ENCODE data around the gene EVL.
"Not testable (repeated sequence)": the region's sequence is repeated elsewhere in the genome, so short reads cannot be mapped to it uniquely, and the experiment has no call there.

EVL gene

GRCh38 chr14:100147691-100148464 is 82.7 kb downstream of the EVL start:
- DNase-seq (ENCODE audit: low read depth): no peak

- no peak for DNase-seq (ENCODE audit: low read depth)
Measured at GRCh38 chr14:100148837-100149731, 83.9 kb downstream of the EVL start.

GRCh38 chr14:100149851-100150611 is 84.8 kb downstream of the EVL start:
- DNase-seq (ENCODE audit: low read depth): no peak

GRCh38 chr14:100150932-100151587 is 85.8 kb downstream of the EVL start:
- DNase-seq (ENCODE audit: low read depth): no peak

GRCh38 chr14:100152091-100152490 is 86.9 kb downstream of the EVL start:
- no peak for DNase-seq (ENCODE audit: low read depth)

- no peak for DNase-seq (ENCODE audit: low read depth)
Measured at GRCh38 chr14:100153560-100153959, 88.3 kb downstream of the EVL start.

- DNase-seq (ENCODE audit: low read depth): no peak
Measured at GRCh38 chr14:100155049-100155621, 89.9 kb downstream of the EVL start.

GRCh38 chr14:100155756-100156616 is 90.8 kb downstream of the EVL start:
- no peak for DNase-seq (ENCODE audit: low read depth)

- no peak for DNase-seq (ENCODE audit: low read depth)
Measured at GRCh38 chr14:100156776-100157175, 91.6 kb downstream of the EVL start.

- DNase-seq (ENCODE audit: low read depth): not testable (repeated sequence)
Measured at GRCh38 chr14:100157548-100158232, 92.5 kb downstream of the EVL start.

- no peak for DNase-seq (ENCODE audit: low read depth)
Measured at GRCh38 chr14:100158566-100159093, 93.4 kb downstream of the EVL start.

- no peak for DNase-seq (ENCODE audit: low read depth)
Measured at GRCh38 chr14:100159094-100159864, 94.1 kb downstream of the EVL start, which contains the start of gene DEGS2. Gene DEGS2, minus strand, starts transcription at chr14:100159645. Its CDS starts 58 bp downstream, at chr14:100159587.

- no peak for DNase-seq (ENCODE audit: low read depth)
Measured at GRCh38 chr14:100159865-100160533, 94.8 kb downstream of the EVL start.

- DNase-seq (ENCODE audit: low read depth): no peak
Measured at GRCh38 chr14:100160534-100160916, 95.3 kb downstream of the EVL start.

GRCh38 chr14:100165376-100165775 is 100.2 kb downstream of the EVL start:
- DNase-seq (ENCODE audit: low read depth): no peak

- no peak for DNase-seq (ENCODE audit: low read depth)
Measured at GRCh38 chr14:100165831-100166440, 100.7 kb downstream of the EVL start.

- DNase-seq (ENCODE audit: low read depth): no peak
Measured at GRCh38 chr14:100168506-100168905, 103.3 kb downstream of the EVL start.

- no peak for DNase-seq (ENCODE audit: low read depth)
Measured at GRCh38 chr14:100170880-100171279, 105.7 kb downstream of the EVL start.

All from HS-5 (cell line).